Transverse colon (tissue), 4 donors: Measurements from ENCODE around the gene DIS3L2.

Source experiments
- CTCF ChIP-seq, 5 experiments: fragments of 200-600 bp in 3 of 5; fragments of 450-650 bp in 2 of 5; sonication (generic) in 3 of 5; IDR thresholded peaks; 1 replicate in 2 of 5; 2 replicates in 3 of 5; pipeline ENCODE4 v1.5.1; 2016 to 2017; ENCODE audit warnings: antibody characterized with exemption in 5 of 5, inconsistent platforms in 3 of 5, mild to moderate bottlenecking in 2 of 5, moderate library complexity in 1 of 5
- EP300 ChIP-seq: sonication (generic); formaldehyde crosslinking; IDR thresholded peaks from one replicate; pipeline ENCODE4 v1.6.1; 2017; ENCODE audit warnings: antibody characterized with exemption, low read depth
- POLR2A ChIP-seq: fragments of 450-650 bp; IDR thresholded peaks from one replicate; pipeline ENCODE4 v1.6.1; 2016; ENCODE audit warnings: antibody characterized with exemption, mild to moderate bottlenecking, moderate library complexity
- POLR2AphosphoS5 ChIP-seq, 3 donors: sonication (generic); formaldehyde crosslinking; IDR thresholded peaks; one replicate each; pipeline ENCODE4 v1.6.1; 2016; ENCODE audit warnings: antibody characterized with exemption in 3 of 3

GRCh38 chr2:231991664-231992063, 30.2 kb downstream of the DIS3L2 start:
- no peak for TF ChIP-seq POLR2AphosphoS5 (IDR thresholded peaks at IDR 0.05)
- no peak for TF ChIP-seq CTCF (IDR thresholded peaks at IDR 0.05)
- TF ChIP-seq POLR2A: no peak
- TF ChIP-seq EP300: no peak
